HepG2 (cell line): ENCODE results near the gene KTN1. TPM values are rescaled to one million over a fixed set of nuclear protein-coding genes. Genes with fewer than 3 reads are reported as not detected.

ENCODE experiments used
- ATAC-seq: fragments of 200-7000 bp; cut with Tn5 transposase; 3 replicates; pipeline ENCODE4 v1.9.1; 2020; ENCODE audit warnings: mild to moderate bottlenecking, moderate library complexity
- BruUV-seq: library from RNA; stranded (reverse); fragments of 400-500 nt; replicated peaks from 2 replicates; lab custom pipeline; 2021; lab: Mats Ljungman, UMichigan
- CTCF ChIA-PET: fragments of 300-600 bp; formaldehyde crosslinking; extraction: SDS; loops from one replicate; lab custom pipeline; 2021; ENCODE audit warnings: low total read pairs, inconsistent platforms, low intra/inter-chr PET ratio; lab: Yijun Ruan, JAX
- POLR2A ChIA-PET: fragments of 350-600 bp; sonication (Branson Sonifier 250); formaldehyde crosslinking; loops from one replicate; lab custom pipeline; 2020; ENCODE audit warnings: antibody characterized with exemption, inconsistent platforms; lab: Yijun Ruan, JAX
- DNase-seq: peaks from one replicate; pipeline ENCODE4 v3.0.0-alpha.2; 2015; ENCODE audit warnings: low spot score
- FAIRE-seq: peaks from 3 replicates; lab custom pipeline; 2011; peaks lifted over from hg19 to GRCh38; lab: Jason Lieb, UNC
- H2AFZ ChIP-seq: one replicate; pipeline ENCODE4 v1.6.1; 2011; ENCODE audit warnings: low read length, inconsistent platforms
- H3K27ac ChIP-seq: fragments of 300-600 bp; 3 replicates; pipeline ENCODE4 v1.8.0; 2011; ENCODE audit warnings: mixed run types, mild to moderate bottlenecking, mixed read lengths, low read length, inconsistent platforms; ENCODE audit not compliant: insufficient read depth; ENCODE audit errors: extremely low read length
- H3K27me3 ChIP-seq, 2 experiments: fragments of 200-600 bp in 1 of 2; 2 replicates in 1 of 2; 3 replicates in 1 of 2; pipeline versions ENCODE4 v1.6.0 to v1.8.0; 2011; ENCODE audit warnings: low read length in 2 of 2, mild to moderate bottlenecking in 2 of 2, moderate library complexity in 2 of 2, inconsistent platforms in 1 of 2; ENCODE audit not compliant: insufficient read depth in 2 of 2, control insufficient read depth in 1 of 2
- H3K36me3 ChIP-seq, 2 experiments: fragments of 200-600 bp in 1 of 2; replicated peaks in 1 of 2; 2 replicates in 1 of 2; 3 replicates in 1 of 2; pipeline versions ENCODE4 v1.5.1 to v1.8.0; 2011; ENCODE audit warnings: low read length in 2 of 2, inconsistent platforms in 1 of 2; ENCODE audit not compliant: insufficient read depth in 2 of 2, control insufficient read depth in 1 of 2
- H3K4me1 ChIP-seq: 2 replicates; pipeline ENCODE4 v1.5.1; 2012; ENCODE audit warnings: low read length, inconsistent platforms; ENCODE audit not compliant: insufficient read depth
- H3K4me2 ChIP-seq: 2 replicates; pipeline ENCODE4 v1.6.0; 2011; ENCODE audit warnings: low read depth, low read length, inconsistent platforms
- H3K4me3 ChIP-seq, 3 experiments: fragments of 200-600 bp in 1 of 3; sonication (generic), shearing (Covaris generic) in 1 of 3; replicated peaks in 1 of 3; 2 replicates each; pipeline ENCODE4 v1.5.1; 2011 to 2016; ENCODE audit warnings: low read length in 3 of 3, inconsistent platforms in 2 of 3, low read depth in 2 of 3, mild to moderate bottlenecking in 2 of 3, control low read depth in 1 of 3, mixed read lengths in 1 of 3; ENCODE audit not compliant: insufficient read depth in 1 of 3
- H3K79me2 ChIP-seq: one replicate; pipeline ENCODE4 v1.6.1; 2011; ENCODE audit warnings: low read length, inconsistent platforms; ENCODE audit not compliant: insufficient read depth
- H3K9ac ChIP-seq: 2 replicates; pipeline ENCODE4 v1.6.0; 2011; ENCODE audit warnings: mild to moderate bottlenecking, low read depth, low read length, inconsistent platforms; ENCODE audit not compliant: insufficient read depth
- H3K9me3 ChIP-seq: 2 replicates; pipeline ENCODE4 v1.5.1; 2012; ENCODE audit warnings: mild to moderate bottlenecking, low read length
- H4K20me1 ChIP-seq: 2 replicates; pipeline ENCODE4 v1.6.0; 2011; ENCODE audit warnings: inconsistent platforms, mild to moderate bottlenecking, low read length, moderate library complexity; ENCODE audit not compliant: insufficient read depth
- ARID5B ChIP-seq: IDR thresholded peaks from 2 replicates; pipeline ENCODE4 v1.4.0; 2020; ENCODE audit warnings: mild to moderate bottlenecking, missing genetic modification reagents
- ATM ChIP-seq: fragments of 450-650 bp; IDR thresholded peaks from 2 replicates; pipeline ENCODE4 v1.7.1; 2017; ENCODE audit warnings: mild to moderate bottlenecking, borderline replicate concordance
- BRCA1 ChIP-seq: sonication (generic); formaldehyde crosslinking; IDR thresholded peaks from 2 replicates; pipeline ENCODE4 v1.4.0; 2020; ENCODE audit warnings: missing genetic modification reagents
- E2F5 ChIP-seq: sonication (generic); formaldehyde crosslinking; conservative IDR thresholded peaks from 2 replicates; pipeline ENCODE4 v1.4.0; 2020; ENCODE audit warnings: missing genetic modification reagents
- ETV6 ChIP-seq: sonication (generic); formaldehyde crosslinking; conservative IDR thresholded peaks from 2 replicates; pipeline ENCODE4 v1.4.0; 2020; ENCODE audit warnings: missing genetic modification reagents
- JDP2 ChIP-seq: sonication (generic); formaldehyde crosslinking; IDR thresholded peaks from 2 replicates; pipeline ENCODE4 v1.8.1; 2022; ENCODE audit warnings: missing genetic modification reagents, borderline replicate concordance
- MATR3 ChIP-seq: sonication (generic); formaldehyde crosslinking; IDR thresholded peaks from 2 replicates; pipeline ENCODE4 v1.4.0; 2020; ENCODE audit warnings: missing genetic modification reagents
- MTA1 ChIP-seq: sonication (generic); formaldehyde crosslinking; IDR thresholded peaks from 2 replicates; pipeline ENCODE4 v1.4.0; 2020; ENCODE audit warnings: missing genetic modification reagents, mild to moderate bottlenecking, borderline replicate concordance
- ZFYVE20 ChIP-seq: sonication (generic); formaldehyde crosslinking; IDR thresholded peaks from 2 replicates; pipeline ENCODE4 v1.8.0; 2023; ENCODE audit warnings: low read depth, mild to moderate bottlenecking, moderate library complexity, missing genetic modification reagents, borderline replicate concordance
- ZNF205 ChIP-seq: IDR thresholded peaks from 2 replicates; pipeline ENCODE4 v1.6.1; 2018; ENCODE audit warnings: missing biosample characterization, missing genetic modification reagents
- ZNF225 ChIP-seq: sonication (generic); formaldehyde crosslinking; IDR thresholded peaks from 2 replicates; pipeline ENCODE4 v1.4.0; 2020; ENCODE audit warnings: mild to moderate bottlenecking, missing genetic modification reagents
- ZNF274 ChIP-seq: sonication (generic); formaldehyde crosslinking; IDR thresholded peaks from 2 replicates; pipeline ENCODE4 v1.5.1; 2020; ENCODE audit warnings: mild to moderate bottlenecking, missing genetic modification reagents
- ZNF562 ChIP-seq: sonication (generic); formaldehyde crosslinking; IDR thresholded peaks from 2 replicates; pipeline ENCODE4 v1.8.0; 2022; ENCODE audit warnings: missing genetic modification reagents, borderline replicate concordance
- WGBS: methylation state at CpG from one replicate; pipeline ENCODE4 v1.1.6; 2017; ENCODE audit warnings: low lambda C conversion rate; 5-methylcytosine and 5-hydroxymethylcytosine counted together
- in situ Hi-C: cut with HindIII; loops from 2 replicates; pipeline ENCODE4 v1.10.0; 2017; ENCODE audit warnings: low pct_unique_long_range_greater_than_20kb; ENCODE audit not compliant: extremely low pct_ligation_motif_present
- intact Hi-C: fragments of 100-400 bp; cut with micrococcal nuclease; formaldehyde crosslinking; loops from one replicate; pipeline ENCODE4 v1.10.0; 2022; ENCODE audit not compliant: unreplicated experiment
- polyA plus RNA-seq, 8 experiments: library from polyadenylated mRNA; depleted of rRNA in 3 of 8; stranded (reverse) in 7 of 8; unstranded in 1 of 8; fragments of >200 nt; fragmentation: Illumina TruSeq in 4 of 8; extraction: Trizol in 4 of 8; gene quantifications; 2 replicates each; pipeline versions ENCODE4 v1.2.1 to v1.2.3, GENCODE V29; 2011 to 2016; ENCODE audit warnings: low read depth in 4 of 8, missing spikeins in 1 of 8, mixed read lengths in 1 of 8; ENCODE audit not compliant: insufficient read depth in 1 of 8
- total RNA-seq, 5 experiments: library from RNA; depleted of rRNA; stranded (reverse); fragments of >200 nt; fragmentation: Illumina TruSeq; extraction: Trizol; gene quantifications; 2 replicates each; pipeline ENCODE4 v1.2.3, GENCODE V29; 2016; ENCODE audit warnings: low read depth in 1 of 5

KTN1 gene
- total and polyA plus RNA-seq, 2 of the 13 experiments (the other 11 are each of a cell fraction or from before 2014, with no cell fraction given): 60.6 to 169 TPM

DNA sequence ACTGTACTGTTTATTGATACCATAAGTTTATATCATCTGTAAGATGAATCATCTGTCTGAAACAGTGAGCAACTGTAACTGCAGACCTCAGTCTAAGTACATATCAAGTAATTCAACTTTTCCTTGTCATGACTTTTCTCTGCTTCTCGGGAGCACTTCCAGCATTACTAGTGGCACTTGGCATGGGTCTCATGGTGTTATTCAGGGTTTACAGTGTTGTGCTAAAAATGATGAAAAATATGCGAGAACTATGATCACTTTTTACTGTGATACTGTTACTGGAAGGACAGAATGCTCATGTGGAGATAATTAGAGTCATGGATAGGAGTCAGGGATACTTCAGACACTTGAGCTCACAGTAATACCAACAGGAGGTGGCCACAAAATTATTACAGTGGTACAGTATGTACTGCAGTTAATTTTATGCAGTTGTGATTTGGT, 8.3 kb downstream of the KTN1 start:
- Histone ChIP-seq H4K20me1 (peaks cover 61% of the 10 kb centered on the region), H3K4me1 (peaks cover 91% of the 10 kb centered on the region), H3K9ac (no peak overlapping the region), H3K9me3 (no peaks in the 10 kb centered on the region), H3K27ac (peak overlapping the region; percentile 53), H3K4me3 (no peak overlapping the region; a peak in 1 of 6 replicates), H3K27me3 (no peaks in the 10 kb centered on the region), H3K4me2 (peak overlapping the region; percentile 42; the same call in 1 of the 2 replicates), H3K79me2 (peaks cover 96% of the 10 kb centered on the region), H3K36me3 (peaks cover 0 to 2% of the 10 kb centered on the region in 2 experiments; a peak in 1 of 5 replicates), H2AFZ (no peak overlapping the region)
- in situ Hi-C loops: no loop called here
- TF ChIP-seq E2F5 (CRISPR knock-in tag) (no peak), ZNF205 (CRISPR knock-in tag) (no peak), JDP2 (CRISPR knock-in tag) (no peak), ATM (no peak), ZFYVE20 (CRISPR knock-in tag) (no peak), BRCA1 (no peak), ZNF274 (CRISPR knock-in tag) (no peak), MATR3 (CRISPR knock-in tag) (no peak), ARID5B (CRISPR knock-in tag) (no peak), ETV6 (CRISPR knock-in tag) (no peak), MTA1 (CRISPR knock-in tag) (no peak), ZNF225 (CRISPR knock-in tag) (no peak), ZNF562 (CRISPR knock-in tag) (no peak)
- no peak for ATAC-seq
- ChIA-PET CTCF (no interaction called here), POLR2A (interaction anchor here (1.0 to 1.5 kb wide), 3 partner anchors 9 to 12 kb away, joined by 3 to 10 read pairs (median 3); no protein-coding TSS in a partner anchor)
- no peak for DNase-seq
- BruUV-seq: no TSS peak
- FAIRE-seq: no peak
- WGBS: 96% methylated on average over 2 of the region's 2 CpGs
- intact Hi-C loops: loop anchor here (10.0 kb wide), 2 partner anchors 47 to 313 kb away; partner anchors contain the start of gene FBXO34
